GM12801 (cell line): Measurements from ENCODE around the gene SLC25A13.

ENCODE experiments used
- CTCF ChIP-seq: IDR thresholded peaks from one replicate; pipeline ENCODE4 v1.5.1; 2011; ENCODE audit warnings: control low read depth; ENCODE audit not compliant: insufficient read length; ENCODE audit errors: extremely low read depth

SLC25A13 gene

GRCh38 chr7:96347471-96347870 lies 25.6 kb upstream of the SLC25A13 start:
- no peak for TF ChIP-seq CTCF

GRCh38 chr7:96346293-96346953 lies 24.5 kb upstream of the SLC25A13 start:
- no peak for TF ChIP-seq CTCF

GRCh38 chr7:96344236-96344635 lies 22.3 kb upstream of the SLC25A13 start:
- no peak for TF ChIP-seq CTCF

- no peak for TF ChIP-seq CTCF
These were observed 20.2 kb upstream of the SLC25A13 start for GRCh38 chr7:96342049-96342448.

- no peak for TF ChIP-seq CTCF
These were observed 15.6 kb upstream of the SLC25A13 start for GRCh38 chr7:96337519-96337918.

- TF ChIP-seq CTCF, result no peak
These were observed 10.4 kb upstream of the SLC25A13 start for GRCh38 chr7:96332325-96332724.

GRCh38 chr7:96331775-96332174 lies 9.9 kb upstream of the SLC25A13 start:
- TF ChIP-seq CTCF, result no peak
